ENCODE measurements around the gene C2orf69.
"Not testable (repeated sequence)": the region's sequence is repeated elsewhere in the genome, so short reads cannot be mapped to it uniquely, and the experiment has no call there.

The C2orf69 gene, protein sequence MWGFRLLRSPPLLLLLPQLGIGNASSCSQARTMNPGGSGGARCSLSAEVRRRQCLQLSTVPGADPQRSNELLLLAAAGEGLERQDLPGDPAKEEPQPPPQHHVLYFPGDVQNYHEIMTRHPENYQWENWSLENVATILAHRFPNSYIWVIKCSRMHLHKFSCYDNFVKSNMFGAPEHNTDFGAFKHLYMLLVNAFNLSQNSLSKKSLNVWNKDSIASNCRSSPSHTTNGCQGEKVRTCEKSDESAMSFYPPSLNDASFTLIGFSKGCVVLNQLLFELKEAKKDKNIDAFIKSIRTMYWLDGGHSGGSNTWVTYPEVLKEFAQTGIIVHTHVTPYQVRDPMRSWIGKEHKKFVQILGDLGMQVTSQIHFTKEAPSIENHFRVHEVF

DNA sequence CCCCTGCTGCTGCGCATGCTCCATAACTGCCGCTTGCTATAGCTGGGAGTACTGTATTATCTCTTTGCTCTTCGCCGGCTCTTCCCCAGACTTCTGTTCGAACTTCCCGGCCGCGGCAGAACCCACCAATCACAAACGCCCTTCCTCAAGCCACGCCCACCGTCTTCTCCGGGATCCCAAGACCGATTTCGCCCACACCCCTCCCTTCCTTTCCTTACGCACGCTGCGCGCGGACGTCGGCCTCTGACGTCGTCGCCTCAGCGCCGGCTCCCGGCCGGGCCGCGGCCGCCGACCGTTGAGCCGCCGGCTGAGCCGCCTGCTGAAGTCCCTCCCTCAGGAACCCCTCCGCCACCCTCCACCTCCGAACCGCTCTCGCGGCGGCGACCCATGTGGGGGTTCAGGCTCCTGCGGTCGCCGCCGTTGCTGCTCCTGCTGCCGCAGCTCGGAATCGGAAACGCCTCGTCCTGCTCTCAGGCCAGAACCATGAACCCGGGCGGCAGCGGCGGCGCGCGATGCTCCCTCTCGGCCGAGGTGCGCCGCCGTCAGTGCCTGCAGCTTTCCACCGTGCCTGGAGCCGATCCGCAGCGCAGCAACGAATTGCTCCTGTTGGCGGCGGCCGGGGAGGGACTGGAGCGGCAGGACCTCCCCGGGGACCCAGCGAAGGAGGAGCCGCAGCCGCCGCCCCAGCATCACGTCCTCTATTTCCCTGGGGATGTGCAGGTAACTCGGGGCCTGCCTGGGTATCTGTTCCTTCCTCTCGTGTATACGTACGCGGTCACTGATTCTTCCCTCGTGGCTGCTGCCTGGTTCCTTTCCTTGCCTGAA lies at the start of gene C2orf69:
C2orf69 (plus strand) TSS at position 242 of the 825 bp plus-strand sequence; CDS start at position 388, 146 bp downstream.
- DNase-seq, result peak; percentile 45

GRCh38 chr2:199862788-199863187 lies 48.3 kb upstream of the C2orf69 start:
- DNase-seq, result no peak

- no peak for DNase-seq
These were observed 45.2 kb upstream of the C2orf69 start for GRCh38 chr2:199865905-199866304.

- no peak for DNase-seq
These were observed 42.5 kb upstream of the C2orf69 start for GRCh38 chr2:199868431-199869226.

- DNase-seq, result no peak
These were observed 41.9 kb upstream of the C2orf69 start for GRCh38 chr2:199869227-199869541.

DNA sequence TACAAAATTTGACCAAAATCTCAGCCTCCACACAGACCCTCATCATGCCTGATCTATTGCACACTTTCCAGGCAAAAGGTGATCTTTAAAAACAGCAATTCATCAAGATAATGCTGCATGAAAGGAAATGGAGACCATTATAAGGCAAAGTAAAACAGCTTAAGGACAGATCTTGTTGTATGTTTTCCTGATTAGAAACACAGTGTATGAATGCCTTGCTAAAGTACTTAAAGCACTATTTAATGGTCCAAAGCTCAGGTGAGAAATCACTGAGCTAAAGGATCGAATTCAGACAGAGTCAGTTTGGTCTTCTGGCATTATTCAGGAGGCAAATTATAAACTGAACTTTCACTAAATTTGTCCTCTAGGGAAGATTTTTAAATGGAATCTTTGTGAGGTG lies 41.4 kb upstream of the C2orf69 start:
- DNase-seq, result no peak

- DNase-seq, result no peak
These were observed 40.5 kb upstream of the C2orf69 start for GRCh38 chr2:199870581-199870980.

- DNase-seq, result no peak
These were observed 36.9 kb upstream of the C2orf69 start for GRCh38 chr2:199874209-199874608.

- no peak for DNase-seq
These were observed 35.7 kb upstream of the C2orf69 start for GRCh38 chr2:199875400-199875799.

- no peak for DNase-seq
These were observed 28.4 kb upstream of the C2orf69 start for GRCh38 chr2:199882667-199883066.

DNA sequence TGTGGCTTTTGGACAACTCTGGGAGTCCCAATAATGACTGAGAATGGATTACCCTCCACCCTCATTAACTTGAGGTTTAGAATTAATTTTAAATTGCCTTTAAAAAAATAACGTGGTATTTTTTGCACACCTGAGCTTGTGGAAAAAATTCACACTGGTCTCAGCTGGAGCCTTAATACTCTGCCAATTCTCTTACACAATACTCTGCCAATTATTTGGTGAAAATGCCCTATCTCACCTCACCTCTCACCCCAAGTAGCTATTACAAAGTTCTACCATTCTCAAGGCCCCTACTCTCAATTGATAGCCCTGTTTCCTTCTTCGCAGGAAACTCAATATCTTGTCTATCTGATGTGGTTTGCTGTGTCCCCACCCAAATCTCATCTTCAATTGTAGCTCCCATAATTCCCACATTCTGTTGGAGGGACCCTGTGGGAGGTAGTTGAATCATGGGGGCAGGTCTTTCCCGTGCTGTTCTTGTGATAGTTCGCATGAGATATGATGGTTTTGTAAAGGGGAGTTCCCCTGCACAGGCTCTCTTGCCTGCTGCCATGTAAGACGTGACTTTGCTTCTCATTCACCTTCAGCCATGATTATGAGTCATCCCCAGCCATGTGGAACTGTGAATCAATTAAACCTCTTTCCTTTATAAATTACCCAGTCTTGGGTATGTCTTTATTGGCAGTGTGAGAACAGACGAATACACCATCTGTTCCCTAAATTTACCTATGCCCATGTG lies 27.4 kb upstream of the C2orf69 start:
- no peak for DNase-seq

GRCh38 chr2:199895406-199895805 lies 15.7 kb upstream of the C2orf69 start:
- no peak for DNase-seq

DNA sequence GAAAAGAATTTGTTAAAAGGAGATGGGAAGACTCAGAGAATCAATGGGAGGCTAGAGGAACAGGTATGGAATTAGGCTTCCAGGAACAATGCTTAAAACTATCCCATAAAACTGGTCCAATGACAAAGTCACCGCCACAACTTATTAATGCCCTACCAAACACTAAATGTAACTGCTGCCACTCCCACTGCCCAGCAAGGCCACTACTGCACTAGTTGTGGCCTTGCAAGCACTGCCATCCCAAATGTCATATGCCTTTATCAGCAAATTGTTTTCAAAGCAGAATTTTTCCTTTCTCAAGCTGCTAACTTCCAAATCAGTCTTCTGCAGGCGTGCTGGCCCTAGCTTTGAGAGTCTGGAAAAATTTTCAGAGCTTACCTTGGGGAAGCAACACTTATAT lies 14.5 kb upstream of the C2orf69 start:
- no peak for DNase-seq

DNA sequence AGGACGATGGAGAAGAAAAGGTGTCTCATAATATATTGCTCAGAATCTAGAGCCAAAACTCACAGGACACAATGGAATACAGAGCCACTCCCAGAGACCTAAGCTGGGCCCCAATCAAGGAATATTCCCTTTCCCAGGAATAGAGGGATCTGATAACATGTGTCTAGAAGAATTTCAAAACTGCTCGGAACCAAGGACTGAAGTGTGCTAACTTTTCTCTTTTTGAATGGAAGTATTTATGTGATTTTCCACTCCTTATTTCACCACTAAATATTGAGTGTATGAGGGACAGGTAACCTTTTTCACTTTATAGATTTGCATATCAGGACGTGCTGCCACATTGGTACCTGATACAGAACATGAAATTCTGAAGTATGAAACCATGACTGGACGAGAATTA lies 9.2 kb upstream of the C2orf69 start:
- no peak for DNase-seq

GRCh38 chr2:199902486-199903110 lies 8.5 kb upstream of the C2orf69 start:
- DNase-seq, result no peak

- no peak for DNase-seq
These were observed 8.0 kb upstream of the C2orf69 start for GRCh38 chr2:199903111-199903510.

GRCh38 chr2:199907008-199907714 lies 3.9 kb upstream of the C2orf69 start:
- DNase-seq, result no peak

DNA sequence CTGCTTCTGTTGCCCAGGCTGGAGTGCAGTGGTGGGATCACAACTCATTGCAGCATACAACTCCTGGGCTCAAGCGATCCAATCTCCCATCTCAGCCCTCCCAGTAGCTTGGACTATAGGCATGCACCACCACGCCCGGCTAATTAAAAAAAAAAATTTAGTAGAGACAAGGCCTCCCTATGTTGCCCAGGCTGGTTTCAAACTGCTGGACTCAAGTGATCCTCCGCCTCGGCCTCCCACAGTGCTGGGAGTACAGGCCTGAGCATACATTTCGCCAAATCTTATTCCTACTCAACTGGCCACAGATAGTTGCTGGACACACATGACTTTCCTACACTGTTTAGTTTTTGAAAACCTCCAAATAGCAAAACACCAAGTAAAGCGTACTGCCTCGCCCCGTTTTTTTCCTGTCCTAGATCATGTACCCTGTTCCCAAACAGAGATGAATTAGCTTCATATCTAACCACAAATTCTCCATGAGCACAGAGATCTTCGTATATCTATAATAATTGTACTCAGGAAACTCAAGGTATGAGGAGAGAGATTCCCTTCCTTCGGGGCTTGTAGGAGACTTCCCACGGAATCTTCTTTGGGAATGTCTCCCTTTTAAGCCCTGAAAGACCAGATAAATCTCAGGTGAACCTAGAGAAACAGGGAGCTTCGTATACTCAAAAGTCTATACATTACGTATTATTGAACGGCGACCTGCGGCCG lies 598 bp upstream of the C2orf69 start:
- no peak for DNase-seq

- DNase-seq, result no peak
These were observed 726 bp downstream of the C2orf69 start for GRCh38 chr2:199911877-199912161.

DNA sequence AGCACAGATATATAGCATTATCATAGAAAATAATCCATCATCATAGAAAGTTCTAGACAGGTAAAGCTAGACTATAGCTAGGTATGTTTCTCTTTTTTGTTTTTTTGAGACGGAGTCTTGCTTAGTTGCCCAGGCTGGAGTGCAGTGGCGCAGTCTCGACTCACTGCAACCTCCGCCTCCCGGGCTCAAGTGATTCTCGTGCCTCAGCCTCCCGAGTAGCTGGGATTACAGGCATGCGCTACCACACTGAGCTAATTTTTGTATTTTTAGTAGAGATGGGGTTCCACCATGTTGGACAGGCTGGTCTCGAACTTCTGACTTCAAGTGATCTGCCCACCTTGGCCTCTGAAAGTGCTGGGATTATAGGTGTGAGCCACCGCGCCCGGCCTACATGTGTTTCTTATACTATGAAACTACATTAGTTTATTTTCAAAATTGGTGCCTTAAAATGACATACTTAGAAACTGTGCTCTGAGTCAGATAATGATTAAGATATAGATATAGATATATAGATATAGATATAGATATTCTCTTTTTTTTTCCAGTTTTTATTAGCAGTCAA lies 1.5 kb downstream of the C2orf69 start:
- not testable (repeated sequence) for DNase-seq

All from 8988T (cell line).